Fibroblast of lung (primary cell): ENCODE measurements around the gene CMC1. TPM values are rescaled to one million over a fixed set of nuclear protein-coding genes. Genes with fewer than 3 reads are reported as not detected.

Source experiments
- DNase-seq, 2 donors: peaks; one replicate each; pipeline versions ENCODE4 v3.0.0 to v3.0.0-alpha.2; 2010; ENCODE audit warnings: low read depth in 2 of 2
- H2AFZ ChIP-seq: 2 replicates; pipeline ENCODE4 v1.5.1; 2012; ENCODE audit warnings: low read length, control low read depth, inconsistent platforms
- H3K27ac ChIP-seq: 2 replicates; pipeline ENCODE4 v1.5.1; 2011; ENCODE audit warnings: low read length, control low read depth; ENCODE audit not compliant: insufficient read depth
- H3K27me3 ChIP-seq: 2 replicates; pipeline ENCODE4 v1.5.1; 2011; ENCODE audit warnings: mild to moderate bottlenecking, low read length; ENCODE audit not compliant: control insufficient read depth, insufficient read depth
- H3K36me3 ChIP-seq: 2 replicates; pipeline ENCODE4 v1.5.1; 2011; ENCODE audit warnings: low read length; ENCODE audit not compliant: control insufficient read depth, insufficient read depth
- H3K4me1 ChIP-seq: 2 replicates; pipeline ENCODE4 v1.5.1; 2011; ENCODE audit warnings: low read length; ENCODE audit not compliant: control insufficient read depth, insufficient read depth; ENCODE audit errors: extremely low read depth
- H3K4me2 ChIP-seq: 2 replicates; pipeline ENCODE4 v1.5.1; 2011; ENCODE audit warnings: low read length, control low read depth; ENCODE audit not compliant: insufficient read depth; ENCODE audit errors: extremely low read depth
- H3K4me3 ChIP-seq, 4 experiments: fragments of 200-600 bp in 1 of 4; sonication (generic) in 1 of 4; replicated peaks in 1 of 4; 2 replicates each; pipeline ENCODE4 v1.5.1; 2011 to 2016; ENCODE audit warnings: low read length in 4 of 4, low read depth in 3 of 4, mild to moderate bottlenecking in 3 of 4, control low read depth in 2 of 4, inconsistent platforms in 1 of 4, mixed read lengths in 1 of 4; ENCODE audit not compliant: insufficient read depth in 1 of 4; ENCODE audit errors: control extremely low read depth in 1 of 4
- H3K79me2 ChIP-seq: 2 replicates; pipeline ENCODE4 v1.5.1; 2012; ENCODE audit warnings: mild to moderate bottlenecking, low read length, inconsistent platforms; ENCODE audit not compliant: control insufficient read depth, insufficient read depth
- H3K9ac ChIP-seq: 2 replicates; pipeline ENCODE4 v1.5.1; 2011; ENCODE audit warnings: mild to moderate bottlenecking, low read length, control low read depth; ENCODE audit not compliant: insufficient read depth
- H3K9me3 ChIP-seq: 2 replicates; pipeline ENCODE4 v1.5.1; 2012; ENCODE audit warnings: low read depth, low read length; ENCODE audit not compliant: control insufficient read depth, insufficient read depth
- H4K20me1 ChIP-seq: 2 replicates; pipeline ENCODE4 v1.5.1; 2011; ENCODE audit warnings: low read length; ENCODE audit not compliant: control insufficient read depth, insufficient read depth; ENCODE audit errors: extremely low read depth
- EZH2 ChIP-seq: IDR thresholded peaks from 2 replicates; pipeline ENCODE4 v1.5.1; 2012; ENCODE audit warnings: low read length, control low read depth, mild to moderate bottlenecking; ENCODE audit errors: missing control alignments
- polyA plus RNA-seq, 2 donors: library from polyadenylated mRNA; depleted of rRNA in 1 of 2; stranded (reverse) in 1 of 2; unstranded in 1 of 2; fragments of >200 nt; gene quantifications; 2 replicates each; pipeline ENCODE4 v1.2.1, GENCODE V29; 2011 to 2012; ENCODE audit warnings: missing spikeins in 1 of 2
- total RNA-seq: library from RNA; depleted of rRNA; stranded (reverse); fragments of >200 nt; gene quantifications from 2 replicates; pipeline ENCODE4 v1.2.1, GENCODE V29; 2014
- TF ChIP-seq, protein P1 (sequence below), 2 donors: IDR thresholded peaks in 1 of 2; conservative IDR thresholded peaks in 1 of 2; 1 replicate in 1 of 2; 2 replicates in 1 of 2; pipeline ENCODE4 v1.5.1; 2011 to 2012; ENCODE audit warnings: low read length in 2 of 2, control low read depth in 1 of 2, inconsistent platforms in 1 of 2, low read depth in 1 of 2, mild to moderate bottlenecking in 1 of 2

Gene CMC1
- total and polyA plus RNA-seq, 2 donors (not counting 1 experiment from before 2014, with no cell fraction given): 5.6 to 26.7 TPM

DNA sequence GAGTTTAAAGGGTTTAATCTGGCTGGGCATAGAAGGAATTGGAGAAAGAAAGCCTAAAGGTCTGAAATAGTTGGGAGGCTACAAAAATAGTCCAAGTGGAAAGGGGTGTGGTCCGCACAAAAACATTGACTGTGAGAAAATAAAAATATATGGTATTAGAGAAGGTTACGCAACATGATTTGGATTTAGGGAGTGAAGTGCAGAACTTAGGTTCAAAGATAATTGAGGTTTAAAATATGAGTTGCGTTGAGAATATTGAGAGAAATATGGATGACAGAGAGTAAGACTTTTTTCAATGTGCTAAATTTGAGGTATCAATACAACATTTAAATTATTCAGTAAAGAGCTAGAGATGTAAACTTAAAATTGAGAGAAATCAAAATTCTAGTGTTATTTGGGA, 15.4 kb upstream of the CMC1 start:
- no peak overlapping the region for H3K4me3 ChIP-seq

DNA sequence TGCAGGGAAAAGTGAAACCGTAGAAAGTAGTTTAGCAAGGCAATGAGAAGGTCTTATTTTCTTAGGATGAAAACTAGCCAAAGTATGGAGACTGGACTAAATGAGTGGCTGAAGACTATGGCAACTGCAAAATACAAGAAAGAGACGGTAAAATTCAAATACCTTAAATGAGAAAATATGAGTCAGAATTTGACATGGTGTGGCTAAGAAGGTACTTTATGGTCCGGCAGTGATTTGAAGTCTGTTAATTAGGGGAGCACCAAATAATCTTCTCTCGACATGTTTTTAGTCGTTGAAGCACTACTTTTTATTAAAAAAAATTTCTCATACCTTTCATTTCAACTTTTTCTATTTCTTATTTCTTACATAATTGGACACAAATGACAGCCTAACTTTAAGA, 12.8 kb upstream of the CMC1 start:
- no peak for TF ChIP-seq EZH2
- TF ChIP-seq, protein P1, sequence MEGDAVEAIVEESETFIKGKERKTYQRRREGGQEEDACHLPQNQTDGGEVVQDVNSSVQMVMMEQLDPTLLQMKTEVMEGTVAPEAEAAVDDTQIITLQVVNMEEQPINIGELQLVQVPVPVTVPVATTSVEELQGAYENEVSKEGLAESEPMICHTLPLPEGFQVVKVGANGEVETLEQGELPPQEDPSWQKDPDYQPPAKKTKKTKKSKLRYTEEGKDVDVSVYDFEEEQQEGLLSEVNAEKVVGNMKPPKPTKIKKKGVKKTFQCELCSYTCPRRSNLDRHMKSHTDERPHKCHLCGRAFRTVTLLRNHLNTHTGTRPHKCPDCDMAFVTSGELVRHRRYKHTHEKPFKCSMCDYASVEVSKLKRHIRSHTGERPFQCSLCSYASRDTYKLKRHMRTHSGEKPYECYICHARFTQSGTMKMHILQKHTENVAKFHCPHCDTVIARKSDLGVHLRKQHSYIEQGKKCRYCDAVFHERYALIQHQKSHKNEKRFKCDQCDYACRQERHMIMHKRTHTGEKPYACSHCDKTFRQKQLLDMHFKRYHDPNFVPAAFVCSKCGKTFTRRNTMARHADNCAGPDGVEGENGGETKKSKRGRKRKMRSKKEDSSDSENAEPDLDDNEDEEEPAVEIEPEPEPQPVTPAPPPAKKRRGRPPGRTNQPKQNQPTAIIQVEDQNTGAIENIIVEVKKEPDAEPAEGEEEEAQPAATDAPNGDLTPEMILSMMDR (conservative IDR thresholded peaks at IDR 0.05 in 1 of 2, IDR thresholded peaks at IDR 0.05 in 1 of 2; ENCODE audit: low read depth in 1 of 2, low read length in 2 of 2): no peak
- Histone ChIP-seq H2AFZ (no peak overlapping the region), H4K20me1 (no peaks in the 10 kb centered on the region), H3K27ac (no peak overlapping the region), H3K9me3 (no peaks in the 10 kb centered on the region), H3K4me1 (no peaks in the 10 kb centered on the region), H3K4me2 (no peak overlapping the region), H3K79me2 (no peaks in the 10 kb centered on the region), H3K4me3 (no peak overlapping the region), H3K9ac (no peak overlapping the region), H3K27me3 (no peaks in the 10 kb centered on the region), H3K36me3 (no peaks in the 10 kb centered on the region)
- no peak for DNase-seq

More for the DNA sequence above, 15.4 kb upstream of the CMC1 start:
- H3K27me3 ChIP-seq: no peaks in the 10 kb centered on the region
- DNase-seq: no peak
- no peaks in the 10 kb centered on the region for H3K36me3 ChIP-seq
- H4K20me1 ChIP-seq: no peaks in the 10 kb centered on the region
- no peaks in the 10 kb centered on the region for H3K9me3 ChIP-seq
- no peak for TF ChIP-seq EZH2
- TF ChIP-seq, protein P1 (conservative IDR thresholded peaks at IDR 0.05 in 1 of 2, IDR thresholded peaks at IDR 0.05 in 1 of 2; ENCODE audit: low read depth in 1 of 2, low read length in 2 of 2): no peak
- H3K27ac ChIP-seq: no peak overlapping the region
- no peak overlapping the region for H3K9ac ChIP-seq
- no peaks in the 10 kb centered on the region for H3K4me1 ChIP-seq
- no peak overlapping the region for H3K4me2 ChIP-seq
- H2AFZ ChIP-seq: no peak overlapping the region
- no peaks in the 10 kb centered on the region for H3K79me2 ChIP-seq

DNA sequence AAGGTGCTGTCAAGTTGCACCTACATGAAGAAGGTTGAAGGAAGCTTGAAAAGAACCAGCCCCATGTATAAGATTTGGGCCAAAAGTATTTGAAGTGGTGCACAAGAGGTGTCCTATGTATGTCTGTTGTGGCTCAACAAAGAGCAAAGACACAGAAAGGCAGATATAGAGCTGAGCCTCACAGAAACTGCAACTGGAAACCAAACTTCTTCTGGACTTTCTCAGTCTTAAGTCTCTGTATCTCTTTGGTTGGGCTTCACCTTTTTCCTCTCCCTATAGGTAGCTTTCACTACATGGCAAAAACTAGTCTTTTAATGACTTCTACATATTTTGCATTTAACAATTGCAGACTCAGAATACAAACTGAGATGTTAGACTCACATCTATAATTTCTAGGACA, 8.8 kb upstream of the CMC1 start:
- H2AFZ ChIP-seq: no peak overlapping the region
- DNase-seq: no peak
- no peak for TF ChIP-seq EZH2
- TF ChIP-seq, protein P1 (conservative IDR thresholded peaks at IDR 0.05 in 1 of 2, IDR thresholded peaks at IDR 0.05 in 1 of 2; ENCODE audit: low read depth in 1 of 2, low read length in 2 of 2): no peak
- H3K4me3 ChIP-seq: no peak overlapping the region
- no peak overlapping the region for H3K27ac ChIP-seq
- no peaks in the 10 kb centered on the region for H3K36me3 ChIP-seq
- no peaks in the 10 kb centered on the region for H4K20me1 ChIP-seq
- no peak overlapping the region for H3K9ac ChIP-seq
- no peaks in the 10 kb centered on the region for H3K79me2 ChIP-seq
- no peaks in the 10 kb centered on the region for H3K9me3 ChIP-seq
- H3K4me2 ChIP-seq: no peak overlapping the region
- H3K27me3 ChIP-seq: no peaks in the 10 kb centered on the region
- H3K4me1 ChIP-seq: no peaks in the 10 kb centered on the region
